Heart left ventricle (tissue), 16 donors: ENCODE measurements around the gene HARBI1. TPM values are rescaled to one million over a fixed set of nuclear protein-coding genes. Genes with fewer than 3 reads are reported as not detected.

Experiments used
- ATAC-seq, 4 donors: fragments of 200-7000 bp; cut with Tn5 transposase; one replicate each; pipeline ENCODE4 v1.9.1; 2020 to 2022; ENCODE audit warnings: moderate library complexity in 4 of 4, mild to moderate bottlenecking in 3 of 4, moderate number of reproducible peaks in 1 of 4
- DNase-seq, 5 donors: peaks; one replicate each; pipeline ENCODE4 v3.0.0-alpha.2; 2020
- H3K27ac ChIP-seq, 12 donors: fragments of 200-600 bp; sonication (generic) in 4 of 12; one replicate each; pipeline versions ENCODE4 v1.5.0 to v1.8.0; 2016 to 2022; ENCODE audit warnings: mild to moderate bottlenecking in 2 of 12
- H3K27me3 ChIP-seq, 9 donors: fragments of 200-600 bp; sonication (generic) in 2 of 9; one replicate each; pipeline versions ENCODE4 v1.5.1 to v1.8.0; 2016 to 2022; ENCODE audit warnings: mild to moderate bottlenecking in 3 of 9
- H3K36me3 ChIP-seq, 9 donors: fragments of 200-600 bp; sonication (generic) in 2 of 9; one replicate each; pipeline versions ENCODE4 v1.5.0 to v1.8.0; 2018 to 2022; ENCODE audit warnings: mild to moderate bottlenecking in 2 of 9
- H3K4me1 ChIP-seq, 12 donors: fragments of 200-600 bp; sonication (generic) in 4 of 12; one replicate each; pipeline versions ENCODE4 v1.5.0 to v1.8.0; 2016 to 2022; ENCODE audit warnings: mild to moderate bottlenecking in 3 of 12
- H3K4me3 ChIP-seq, 12 donors: fragments of 200-600 bp; sonication (generic) in 4 of 12; one replicate each; pipeline versions ENCODE4 v1.5.0 to v1.8.0; 2017 to 2022; ENCODE audit warnings: mild to moderate bottlenecking in 9 of 12, moderate library complexity in 4 of 12
- H3K9me3 ChIP-seq, 12 donors: fragments of 200-600 bp; sonication (generic) in 4 of 12; one replicate each; pipeline versions ENCODE4 v1.5.0 to v1.8.0; 2016 to 2022; ENCODE audit warnings: mild to moderate bottlenecking in 1 of 12
- CTCF ChIP-seq, 12 donors: fragments of 200-600 bp; sonication (generic) in 4 of 12; IDR thresholded peaks; one replicate each; pipeline versions ENCODE4 v1.5.0 to v1.8.0; 2018 to 2022; ENCODE audit warnings: antibody characterized with exemption in 12 of 12, mild to moderate bottlenecking in 5 of 12
- POLR2A ChIP-seq, 2 donors: fragments of 450-650 bp; IDR thresholded peaks; one replicate each; pipeline ENCODE4 v1.6.1; 2017; ENCODE audit warnings: antibody characterized with exemption in 2 of 2, mild to moderate bottlenecking in 2 of 2, moderate library complexity in 2 of 2
- WGBS, 4 donors: extraction: QIAGEN DNeasy Blood & Tissue Kit in 2 of 4; methylation state at CpG; one replicate each; pipeline versions ENCODE4 v1.1.5 to v1.1.7; 2013 to 2018; 5-methylcytosine and 5-hydroxymethylcytosine counted together
- intact Hi-C, 10 donors: fragments of 100-400 bp; cut with DNase I; formaldehyde crosslinking; loops; one replicate each; pipeline versions ENCODE4 v1.11.1 to v1.14.2; 2022
- polyA plus RNA-seq, 2 donors: library from polyadenylated mRNA; stranded (reverse); fragments of 200-250 nt; gene quantifications; one replicate each; pipeline ENCODE4 v1.2.3, GENCODE V29; 2013
- total RNA-seq, 9 donors: library from RNA; depleted of rRNA in 2 of 9; stranded (reverse); fragments of >200 nt in 2 of 9; fragmentation: NEBNext Ultra II Directional in 3 of 9; extraction: Animal tissue kit (Norgen Biotek cat#: 25700) in 3 of 9; gene quantifications; one replicate each; pipeline versions ENCODE4 v1.1.0 to v1.2.4, GENCODE V29; 2016 to 2023
- donor health status: ischemic (EF 13 %, LVEDD 7.1; RV severe dilation, severe dysfunction).
- donor health status: healthy with polysubstance abuse.
- donor health status: DM: no; HTN: yes; CAD: no.
- donor health status: DM: no; HTN: no; CAD: no.
- donor health status: ischemic (EF 25% LVEDD 6.9; RV normal size, moderate dysfunction).
- donor health status: ischemic (EF 25% LVEDD 5.7; RV mildly dilated, moderate dysfunction).
- donor health status: healthy.
- donor health status: DM: yes; HTN: yes; CAD: no.
- donor health status: ischemic (EF 35%, LVEDD 5.7; RV mildly dilated, moderate dysfunction).
- donor health status: nonischemic (EF 11% LVEDD 7.7; RV severe dilation, severe dysfunction).
- donor health status: DM: yes; HTN: yes; CAD: no.
- donor health status: PGD.
- donor health status: ischemic (EF 29% LVEDD 5.4; RV normal size, mild dysfunction).
- donor health status: nonischemic (EF 23%, LVEDD 6.1; RV moderate dilation, normal function).

HARBI1 gene
- total and polyA plus RNA-seq, 11 donors = 2.1 to 4.5 (median 3.5) TPM

- 91 to 95% (median 94%) methylated on average over 15 of the region's 15 CpGs for WGBS, 4 donors
- no peak overlapping the region for H3K27ac ChIP-seq
- H3K4me1 ChIP-seq = peaks cover 0 to 27% (median 7%) of the 10 kb centered on the region in 12 donors
- intact Hi-C loops = no loop called here
- DNase-seq (no peak), ATAC-seq (no peak)
- no peaks in the 10 kb centered on the region for H3K9me3 ChIP-seq
- TF ChIP-seq CTCF (IDR thresholded peaks at IDR 0.05) (no peak), POLR2A (IDR thresholded peaks at IDR 0.05) (no peak)
- peaks cover 0 to 15% (median 8%) of the 10 kb centered on the region in 9 donors for H3K36me3 ChIP-seq
- no peak overlapping the region for H3K4me3 ChIP-seq
- no peaks in the 10 kb centered on the region for H3K27me3 ChIP-seq
Measured at GRCh38 chr11:46603704-46604308, 13.2 kb downstream of the HARBI1 start.

- peak overlapping the region in 9 of 12 donors; percentile 2 to 75 (median 57) for H3K27ac ChIP-seq
- peaks cover 0 to 28% (median 7%) of the 10 kb centered on the region in 12 donors for H3K4me1 ChIP-seq
- no peaks in the 10 kb centered on the region for H3K27me3 ChIP-seq
- no peak for TF ChIP-seq POLR2A (IDR thresholded peaks at IDR 0.05)
- no peak for TF ChIP-seq CTCF (IDR thresholded peaks at IDR 0.05)
- H3K9me3 ChIP-seq = no peaks in the 10 kb centered on the region
- intact Hi-C loops = no loop called here
- DNase-seq = no peak
- peak; percentile 25 to 56 (median 44) for ATAC-seq
- 39 to 68% (median 55%) methylated on average over 1 of the region's 1 CpG for WGBS, 4 donors
- no peak overlapping the region for H3K4me3 ChIP-seq
- H3K36me3 ChIP-seq = peaks cover 0 to 15% (median 8%) of the 10 kb centered on the region in 9 donors
Measured at GRCh38 chr11:46601129-46601528, 15.9 kb downstream of the HARBI1 start.

- 85 to 88% (median 85%) methylated on average over 3 of the region's 3 CpGs for WGBS, 4 donors
- H3K27ac ChIP-seq = peak overlapping the region in 10 of 12 donors; percentile 2 to 75 (median 54)
- peak in 2 of 4 donors; percentile 25 to 40 for ATAC-seq
Measured at GRCh38 chr11:46600194-46600960, 16.6 kb downstream of the HARBI1 start.

More at GRCh38 chr11:46600194-46600960, 16.6 kb downstream of the HARBI1 start:
- TF ChIP-seq CTCF (IDR thresholded peaks at IDR 0.05) = no peak
- no peak for TF ChIP-seq POLR2A (IDR thresholded peaks at IDR 0.05)
- Histone ChIP-seq H3K36me3 (peaks cover 0 to 15% (median 8%) of the 10 kb centered on the region in 9 donors), H3K4me1 (peaks cover 0 to 28% (median 7%) of the 10 kb centered on the region in 12 donors), H3K9me3 (no peaks in the 10 kb centered on the region), H3K4me3 (no peak overlapping the region), H3K27me3 (no peaks in the 10 kb centered on the region)
- intact Hi-C loops = no loop called here
- DNase-seq = no peak
